Uterus (tissue), 4 donors: Measurements from ENCODE around the gene UGT1A8. TPM values are rescaled to one million over a fixed set of nuclear protein-coding genes. Genes with fewer than 3 reads are reported as not detected.

Experiments
- DNase-seq, 2 donors: peaks; one replicate each; pipeline ENCODE4 v3.0.0-alpha.2; 2019 to 2020
- H3K27ac ChIP-seq, 2 donors: fragments of 200-600 bp; sonication (generic); 1 replicate in 1 of 2; 2 replicates in 1 of 2; pipeline ENCODE4 v1.5.1; 2016 to 2018
- H3K27me3 ChIP-seq, 2 donors: fragments of 200-600 bp; sonication (generic); one replicate each; pipeline ENCODE4 v1.5.1; 2018 to 2019; ENCODE audit warnings: control low read depth in 1 of 2
- H3K36me3 ChIP-seq, 2 donors: fragments of 200-600 bp; sonication (generic); one replicate each; pipeline ENCODE4 v1.5.1; 2019; ENCODE audit warnings: control low read depth in 1 of 2
- H3K4me1 ChIP-seq, 2 donors: fragments of 200-600 bp; sonication (generic); one replicate each; pipeline ENCODE4 v1.5.1; 2018 to 2019; ENCODE audit warnings: control low read depth in 1 of 2
- H3K4me3 ChIP-seq, 2 donors: fragments of 200-600 bp; sonication (generic); 1 replicate in 1 of 2; 2 replicates in 1 of 2; pipeline ENCODE4 v1.5.1; 2018 to 2019; ENCODE audit warnings: mild to moderate bottlenecking in 1 of 2
- H3K9me3 ChIP-seq, 2 donors: fragments of 200-600 bp; sonication (generic); one replicate each; pipeline ENCODE4 v1.5.1; 2019; ENCODE audit warnings: control low read depth in 1 of 2
- CTCF ChIP-seq, 4 experiments: fragments of 200-600 bp in 2 of 4; fragments of 450-650 bp in 2 of 4; sonication (generic) in 2 of 4; IDR thresholded peaks; one replicate each; pipeline ENCODE4 v1.5.1; 2016 to 2019; ENCODE audit warnings: antibody characterized with exemption in 4 of 4, mild to moderate bottlenecking in 2 of 4, moderate library complexity in 1 of 4
- POLR2A ChIP-seq, 2 donors: fragments of 450-650 bp; IDR thresholded peaks; one replicate each; pipeline ENCODE4 v1.6.1; 2016; ENCODE audit warnings: antibody characterized with exemption in 2 of 2, mild to moderate bottlenecking in 1 of 2, moderate library complexity in 1 of 2
- intact Hi-C: fragments of 100-400 bp; cut with DNase I; formaldehyde crosslinking; loops from one replicate; pipeline ENCODE4 v1.15.1; 2023; ENCODE audit warnings: low total_unique reads
- total RNA-seq, 4 donors: library from RNA; depleted of rRNA in 3 of 4; stranded (reverse); fragments of >200 nt in 3 of 4; gene quantifications; one replicate each; pipeline versions ENCODE4 v1.1.0 to v1.2.4, GENCODE V29; 2014 to 2023
- donor health status: DM: yes; HTN: yes; CAD: no.

The UGT1A8 gene
- total RNA-seq, 4 donors from 2014 or later = not detected

GRCh38 chr2:233798335-233799086 lies 181.1 kb downstream of the UGT1A8 start:
- H3K27me3 ChIP-seq = no peaks in the 10 kb centered on the region
- H3K4me1 ChIP-seq = no peaks in the 10 kb centered on the region
- TF ChIP-seq POLR2A (IDR thresholded peaks at IDR 0.05) = no peak
- TF ChIP-seq CTCF (IDR thresholded peaks at IDR 0.05) = no peak
- H3K4me3 ChIP-seq = no peak overlapping the region
- intact Hi-C loops = no loop called here
- H3K27ac ChIP-seq = no peak overlapping the region
- no peaks in the 10 kb centered on the region for H3K36me3 ChIP-seq
- H3K9me3 ChIP-seq = no peaks in the 10 kb centered on the region
- DNase-seq = no peak

- no peak for DNase-seq
- Histone ChIP-seq H3K9me3 (no peaks in the 10 kb centered on the region), H3K36me3 (no peaks in the 10 kb centered on the region), H3K4me1 (no peaks in the 10 kb centered on the region), H3K4me3 (no peak overlapping the region), H3K27ac (no peak overlapping the region), H3K27me3 (no peaks in the 10 kb centered on the region)
- TF ChIP-seq POLR2A (IDR thresholded peaks at IDR 0.05) (no peak), CTCF (IDR thresholded peaks at IDR 0.05) (no peak)
- intact Hi-C loops = no loop called here
Measured at GRCh38 chr2:233799087-233799665, 181.7 kb downstream of the UGT1A8 start.

GRCh38 chr2:233799716-233800115 lies 182.3 kb downstream of the UGT1A8 start:
- Histone ChIP-seq H3K4me1 (no peaks in the 10 kb centered on the region), H3K36me3 (no peaks in the 10 kb centered on the region), H3K9me3 (no peaks in the 10 kb centered on the region), H3K4me3 (no peak overlapping the region), H3K27me3 (no peaks in the 10 kb centered on the region), H3K27ac (no peak overlapping the region)
- no peak for DNase-seq
- TF ChIP-seq CTCF (IDR thresholded peaks at IDR 0.05) (no peak), POLR2A (IDR thresholded peaks at IDR 0.05) (no peak)
- intact Hi-C loops = no loop called here

- Histone ChIP-seq H3K27me3 (no peaks in the 10 kb centered on the region), H3K36me3 (no peaks in the 10 kb centered on the region), H3K4me1 (no peaks in the 10 kb centered on the region), H3K27ac (no peak overlapping the region), H3K9me3 (no peaks in the 10 kb centered on the region), H3K4me3 (no peak overlapping the region)
- intact Hi-C loops = no loop called here
- DNase-seq = no peak
- no peak for TF ChIP-seq CTCF (IDR thresholded peaks at IDR 0.05)
- no peak for TF ChIP-seq POLR2A (IDR thresholded peaks at IDR 0.05)
Measured at GRCh38 chr2:233800208-233800607, 182.8 kb downstream of the UGT1A8 start.

- intact Hi-C loops = no loop called here
- Histone ChIP-seq H3K27ac (no peak overlapping the region), H3K9me3 (no peaks in the 10 kb centered on the region), H3K36me3 (no peaks in the 10 kb centered on the region), H3K4me3 (no peak overlapping the region), H3K4me1 (no peaks in the 10 kb centered on the region), H3K27me3 (no peaks in the 10 kb centered on the region)
- DNase-seq = no peak
- TF ChIP-seq POLR2A (IDR thresholded peaks at IDR 0.05) = no peak
- TF ChIP-seq CTCF (IDR thresholded peaks at IDR 0.05) = no peak
Measured at GRCh38 chr2:233801357-233802131, 184.1 kb downstream of the UGT1A8 start.
